Left ventricle myocardium inferior (tissue), 1 donor: ENCODE data around the gene ZSCAN10. TPM values are rescaled to one million over a fixed set of nuclear protein-coding genes. Genes with fewer than 3 reads are reported as not detected.

Source experiments
- DNase-seq: peaks from one replicate; pipeline ENCODE4 v3.0.0-alpha.2; 2020
- H3K27ac ChIP-seq: fragments of 200-600 bp; replicated peaks from 2 replicates; pipeline ENCODE4 v1.8.0; 2021
- H3K27me3 ChIP-seq: fragments of 200-600 bp; 2 replicates; pipeline ENCODE4 v1.8.0; 2021; ENCODE audit warnings: low read depth
- H3K36me3 ChIP-seq: fragments of 200-600 bp; 2 replicates; pipeline ENCODE4 v1.8.0; 2021
- H3K4me1 ChIP-seq: fragments of 200-600 bp; 2 replicates; pipeline ENCODE4 v1.8.0; 2021
- H3K4me3 ChIP-seq: fragments of 200-600 bp; 2 replicates; pipeline ENCODE4 v1.8.0; 2021; ENCODE audit warnings: mild to moderate bottlenecking, moderate library complexity
- H3K9me3 ChIP-seq: fragments of 200-600 bp; replicated peaks from 2 replicates; pipeline ENCODE4 v1.8.0; 2021
- CTCF ChIP-seq: fragments of 200-600 bp; IDR thresholded peaks from 2 replicates; pipeline ENCODE4 v1.8.0; 2021; ENCODE audit warnings: antibody characterized with exemption, mild to moderate bottlenecking, borderline replicate concordance
- intact Hi-C: fragments of 100-400 bp; cut with micrococcal nuclease; formaldehyde crosslinking; loops from one replicate; pipeline ENCODE4 v1.11.0; 2022
- total RNA-seq: library from RNA; stranded (reverse); fragmentation: NEBNext Ultra II Directional; extraction: Animal tissue kit (Norgen Biotek cat#: 25700); gene quantifications from one replicate; pipeline ENCODE4 v1.2.1, GENCODE V29; 2021
- donor health status: DM: no; HTN: yes; CAD: no; lungs with severe emphysema.

Gene ZSCAN10
- total RNA-seq, 1 donor from 2014 or later, result not detected

GRCh38 chr16:3137267-3137666, 38.2 kb upstream of the ZSCAN10 start:
- H3K4me1 ChIP-seq, result peaks cover 38% of the 10 kb centered on the region
- no peak overlapping the region for H3K4me3 ChIP-seq
- no peak for TF ChIP-seq CTCF
- H3K9me3 ChIP-seq, result no peaks in the 10 kb centered on the region
- DNase-seq, result no peak
- H3K27ac ChIP-seq, result no peak overlapping the region
- H3K27me3 ChIP-seq, result no peaks in the 10 kb centered on the region
- intact Hi-C loops, result no loop called here
- H3K36me3 ChIP-seq, result peaks cover 47% of the 10 kb centered on the region

DNA sequence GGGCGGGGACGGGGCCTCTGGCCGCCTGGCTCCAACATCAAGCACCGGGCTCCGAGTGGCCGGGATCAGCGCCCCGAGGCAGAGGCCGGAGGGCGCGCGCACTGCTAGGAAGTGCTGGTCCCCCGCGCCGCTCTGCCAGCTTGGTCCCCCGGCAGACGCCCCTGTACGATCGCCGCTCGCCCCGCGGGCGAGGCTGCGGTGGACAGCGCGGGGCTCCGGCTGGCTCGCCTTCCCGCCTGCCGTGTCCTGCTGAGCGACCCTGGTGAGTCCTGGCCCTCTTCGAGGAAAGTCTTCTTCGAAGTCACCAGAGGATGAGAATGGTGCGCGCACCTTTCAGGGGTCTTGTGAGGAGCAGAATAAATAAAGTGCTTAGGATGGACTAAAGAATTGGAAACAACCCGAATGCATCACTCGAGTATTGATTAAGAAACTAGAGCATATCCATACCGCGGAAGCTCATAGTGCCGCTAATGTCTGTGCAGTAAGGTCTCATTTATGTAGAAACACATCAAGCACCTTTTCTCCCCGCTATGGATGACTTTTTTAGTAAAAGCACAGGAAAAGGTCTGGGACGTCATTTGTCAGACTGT, 36.1 kb upstream of the ZSCAN10 start:
- no peak for DNase-seq
- intact Hi-C loops, result no loop called here
- H3K9me3 ChIP-seq, result no peaks in the 10 kb centered on the region
- peaks cover 33% of the 10 kb centered on the region for H3K36me3 ChIP-seq
- peak overlapping the region; percentile 93 for H3K27ac ChIP-seq
- H3K4me1 ChIP-seq, result peaks cover 42% of the 10 kb centered on the region
- TF ChIP-seq CTCF, result no peak
- peak overlapping the region; percentile 92 for H3K4me3 ChIP-seq
- H3K27me3 ChIP-seq, result no peaks in the 10 kb centered on the region

DNA sequence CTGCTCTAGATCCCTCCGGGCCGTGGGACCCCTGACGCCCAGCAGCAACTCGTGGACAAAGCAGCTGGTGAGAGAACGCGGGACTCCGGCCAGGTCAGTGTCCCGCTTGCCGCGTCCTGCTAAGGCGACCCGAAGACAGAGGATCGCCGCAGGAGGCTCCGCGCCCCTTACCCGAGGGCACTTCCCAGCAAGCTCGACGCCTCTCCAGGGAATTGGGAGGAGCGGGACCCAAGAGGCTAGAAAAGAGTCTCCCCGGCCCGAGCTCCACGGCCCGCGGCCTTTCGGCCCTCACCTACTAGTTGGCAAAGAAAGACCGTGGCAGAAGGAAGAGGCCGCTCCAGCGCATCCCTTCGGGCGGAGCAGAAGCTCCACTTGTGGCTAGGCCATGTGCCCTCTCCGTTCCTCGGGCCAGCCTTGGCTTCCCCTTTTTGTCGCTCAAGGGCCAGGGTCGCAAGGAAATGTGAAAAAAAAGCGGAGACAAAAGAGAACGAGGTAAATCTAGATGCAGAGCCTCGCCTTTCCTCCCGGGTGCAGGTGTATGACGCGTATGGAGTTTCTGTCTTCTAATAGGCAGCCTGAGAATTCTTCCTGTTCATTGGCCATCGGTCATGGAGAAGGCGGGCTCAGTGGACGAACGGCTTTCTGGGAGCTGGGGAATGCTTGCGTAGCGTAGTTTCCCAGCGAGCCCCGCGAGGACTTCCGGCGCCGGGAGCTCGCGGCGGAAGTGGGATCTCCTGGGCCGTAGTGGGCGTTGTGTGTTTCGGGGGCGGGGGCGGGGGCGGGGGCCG, 35.4 kb upstream of the ZSCAN10 start, which contains the start of gene ZNF213:
Gene ZNF213, plus strand, starts transcription at position 692 of the 788 bp plus-strand sequence. CDS start 2,252 bp downstream, outside the sequence.
- no peak for TF ChIP-seq CTCF
- Histone ChIP-seq H3K9me3 (no peaks in the 10 kb centered on the region), H3K27ac (peak within 1 kb of the TSS; percentile 93), H3K27me3 (no peaks in the 10 kb centered on the region), H3K4me3 (peak within 1 kb of the TSS; percentile 92), H3K4me1 (peaks cover 49% of the 10 kb centered on the region), H3K36me3 (peaks cover 26% of the 10 kb centered on the region)
- peak; percentile 94 for DNase-seq
- intact Hi-C loops, result no loop called here

DNA sequence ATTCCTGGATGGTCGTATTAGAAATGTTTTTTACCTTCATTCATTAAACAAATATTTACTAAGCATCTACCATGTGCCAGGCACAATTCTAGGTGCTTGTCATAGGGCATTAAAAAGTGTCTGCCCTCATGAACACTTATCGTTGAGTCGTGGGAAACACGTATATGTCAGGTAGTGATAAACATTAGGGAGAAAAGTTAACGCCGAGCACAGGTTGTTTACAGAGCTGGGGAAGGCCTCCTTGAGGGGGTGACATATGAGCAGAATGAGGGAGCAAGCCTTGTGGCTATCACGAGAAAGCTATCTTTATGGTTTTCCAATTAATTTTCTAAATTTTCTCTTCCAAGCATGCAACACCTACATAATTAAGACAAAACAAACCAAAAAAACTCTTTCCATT, 34.8 kb upstream of the ZSCAN10 start:
- no peak for DNase-seq
- intact Hi-C loops, result no loop called here

More for the DNA sequence above, 34.8 kb upstream of the ZSCAN10 start:
- Histone ChIP-seq H3K27me3 (no peaks in the 10 kb centered on the region), H3K4me1 (peaks cover 56% of the 10 kb centered on the region), H3K4me3 (peak overlapping the region; percentile 92), H3K9me3 (no peaks in the 10 kb centered on the region), H3K36me3 (peaks cover 19% of the 10 kb centered on the region), H3K27ac (peak overlapping the region; percentile 93)
- TF ChIP-seq CTCF, result no peak
